Bronchial epithelial cell (primary cell): ENCODE measurements around the gene MAPT. TPM values are rescaled to one million over a fixed set of nuclear protein-coding genes. Genes with fewer than 3 reads are reported as not detected.

Experiments used
- DNase-seq: peaks from one replicate; pipeline ENCODE4 v3.0.0-alpha.2; 2010; ENCODE audit warnings: low read depth
- FAIRE-seq: peaks from 2 replicates; lab custom pipeline; 2011; peaks lifted over from hg19 to GRCh38; lab: Jason Lieb, UNC
- H3K27me3 ChIP-seq: 2 replicates; pipeline ENCODE4 v1.5.1; 2011; ENCODE audit warnings: low read length; ENCODE audit not compliant: control insufficient read depth, insufficient read depth
- H3K36me3 ChIP-seq: 2 replicates; pipeline ENCODE4 v1.5.1; 2011; ENCODE audit warnings: low read length; ENCODE audit not compliant: control insufficient read depth, insufficient read depth
- H3K4me3 ChIP-seq: 2 replicates; pipeline ENCODE4 v1.5.1; 2011; ENCODE audit warnings: mild to moderate bottlenecking, low read depth, low read length, control low read depth
- CTCF ChIP-seq: IDR thresholded peaks from 2 replicates; pipeline ENCODE4 v1.5.1; 2011; ENCODE audit warnings: mild to moderate bottlenecking, moderate library complexity, low read length, control low read depth, inconsistent platforms; ENCODE audit not compliant: insufficient read depth, severe bottlenecking
- total RNA-seq: library from RNA; depleted of rRNA; stranded (reverse); fragments of >200 nt; gene quantifications from 2 replicates; pipeline ENCODE4 v1.2.1, GENCODE V29; 2014

MAPT gene
- total RNA-seq, 1 donor from 2014 or later = 0.26 TPM

- H3K4me3 ChIP-seq = no peak overlapping the region
- TF ChIP-seq CTCF = no peak
- DNase-seq (no peak), FAIRE-seq (no peak)
- no peaks in the 10 kb centered on the region for H3K36me3 ChIP-seq
- H3K27me3 ChIP-seq = no peaks in the 10 kb centered on the region
These were observed 87.0 kb downstream of the MAPT start for GRCh38 chr17:45981306-45981705.

- no peak for FAIRE-seq
- Histone ChIP-seq H3K27me3 (no peaks in the 10 kb centered on the region), H3K36me3 (no peaks in the 10 kb centered on the region), H3K4me3 (no peak overlapping the region)
- DNase-seq = no peak
- no peak for TF ChIP-seq CTCF
These were observed 88.6 kb downstream of the MAPT start for GRCh38 chr17:45982791-45983613.

GRCh38 chr17:45983614-45984310 is 89.4 kb downstream of the MAPT start:
- Histone ChIP-seq H3K27me3 (no peaks in the 10 kb centered on the region), H3K4me3 (no peak overlapping the region), H3K36me3 (no peaks in the 10 kb centered on the region)
- no peak for TF ChIP-seq CTCF
- FAIRE-seq (no peak), DNase-seq (no peak)

- no peak for TF ChIP-seq CTCF
- Histone ChIP-seq H3K36me3 (no peaks in the 10 kb centered on the region), H3K4me3 (no peak overlapping the region), H3K27me3 (no peaks in the 10 kb centered on the region)
- no peak for FAIRE-seq
- no peak for DNase-seq
These were observed 90.0 kb downstream of the MAPT start for GRCh38 chr17:45984368-45984767.

GRCh38 chr17:45985447-45985846 is 91.1 kb downstream of the MAPT start:
- FAIRE-seq (no peak), DNase-seq (peak; percentile 5)
- no peak for TF ChIP-seq CTCF
- Histone ChIP-seq H3K27me3 (no peaks in the 10 kb centered on the region), H3K36me3 (no peaks in the 10 kb centered on the region), H3K4me3 (no peak overlapping the region)
